ENCODE measurements around the gene TAMM41. TPM values are rescaled to one million over a fixed set of nuclear protein-coding genes. Genes with fewer than 3 reads are reported as not detected.
"Not testable (repeated sequence)": the region's sequence is repeated elsewhere in the genome, so short reads cannot be mapped to it uniquely, and the experiment has no call there.

Gene TAMM41
- total RNA-seq (2014; rRNA removed; shearing (Covaris generic)): 9.6 and 9.9 TPM in 2 replicates

DNA sequence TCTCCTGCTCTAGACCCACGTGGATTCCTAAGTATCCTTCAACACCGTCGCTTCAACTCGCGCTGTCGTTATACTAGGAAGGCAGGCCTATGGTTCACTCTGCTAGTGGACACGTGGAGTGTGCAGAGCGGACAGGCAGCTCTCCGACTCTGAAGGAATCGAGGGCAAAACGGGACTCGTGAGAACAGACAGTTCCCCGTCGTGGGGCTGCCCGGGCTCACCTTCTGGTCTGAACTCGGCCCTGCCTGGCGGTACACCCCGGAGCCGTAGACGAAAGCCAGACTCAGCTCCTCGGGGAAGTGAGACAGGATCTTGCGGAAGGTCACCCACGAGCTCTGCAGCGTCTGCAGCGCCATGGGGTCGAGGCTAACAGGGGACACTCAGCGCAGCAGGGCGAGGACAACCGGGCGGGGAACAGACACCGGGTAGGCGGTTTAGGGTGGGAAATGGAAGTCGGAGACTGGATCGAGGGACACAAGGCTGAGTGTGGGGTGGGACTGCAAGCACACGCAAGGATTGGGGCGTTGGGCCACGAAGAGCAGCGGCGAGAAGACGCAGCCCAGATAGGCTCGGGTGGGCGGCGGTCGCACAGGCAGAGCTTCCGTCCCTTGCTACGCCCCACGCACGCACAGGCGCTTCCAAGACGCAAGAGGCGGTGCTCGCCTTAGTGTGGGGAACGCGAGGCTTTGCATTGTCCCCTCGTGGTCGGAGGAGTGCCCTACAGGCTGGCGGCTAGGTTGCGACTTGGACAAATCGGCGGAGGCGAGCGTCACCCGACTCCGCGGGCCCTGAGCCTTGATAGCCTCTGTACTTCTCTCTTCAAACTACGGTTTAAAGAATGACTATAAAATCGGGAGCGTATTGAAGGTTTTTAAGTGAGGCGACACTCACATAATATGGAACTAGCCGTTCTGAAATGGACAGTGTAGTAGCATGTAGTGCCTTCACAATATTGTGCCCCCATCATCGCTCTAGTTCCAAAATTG, at the start of gene TAMM41:
Gene TAMM41 (minus strand): TSS at position 605 of the 986 bp plus-strand sequence. CDS start 249 bp downstream, at position 356.
- DNase-seq (ENCODE audit: low read depth): peak; percentile 91

DNA sequence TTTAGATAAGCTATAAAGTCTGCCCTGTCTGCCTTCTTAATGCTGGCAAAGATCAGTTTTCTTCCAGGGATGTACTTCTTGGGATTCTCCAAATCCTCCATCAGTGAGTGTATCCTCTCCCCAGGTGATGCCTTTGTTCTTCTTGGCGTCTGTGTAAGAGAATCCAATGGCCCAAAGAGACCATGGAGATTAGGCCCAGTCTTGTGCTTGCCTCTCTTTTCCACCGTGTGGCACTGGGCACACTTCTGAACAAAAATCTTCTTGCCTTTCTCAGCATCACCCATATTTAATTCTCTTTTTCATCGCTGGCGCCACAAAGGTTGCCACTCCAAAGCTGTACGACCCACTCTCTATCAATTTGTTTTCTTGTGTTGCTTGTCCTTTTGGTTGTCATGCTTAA, 32.2 kb upstream of the TAMM41 start:
- DNase-seq (ENCODE audit: low read depth): no peak

GRCh38 chr3:11874707-11875106, 28.0 kb upstream of the TAMM41 start:
- not testable (repeated sequence) for DNase-seq (ENCODE audit: low read depth)

DNA sequence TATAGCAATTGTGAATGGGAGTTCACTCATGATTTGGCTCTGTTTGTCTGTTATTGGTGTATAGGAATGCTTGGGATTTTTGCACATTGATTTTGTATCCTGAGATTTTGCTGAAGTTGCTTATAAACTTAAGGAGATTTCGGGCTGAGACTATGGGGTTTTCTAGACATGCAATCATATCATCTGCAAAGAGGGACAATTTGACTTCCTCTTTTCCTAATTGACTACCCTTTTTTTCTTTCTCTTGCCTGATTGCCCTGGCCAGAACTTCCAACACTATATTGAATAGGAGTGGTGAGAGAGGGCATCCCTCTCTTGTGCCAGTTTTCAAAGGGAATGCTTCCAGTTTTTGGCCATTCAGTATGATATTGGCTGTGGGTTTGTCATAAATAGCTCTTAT, 17.1 kb upstream of the TAMM41 start:
- not testable (repeated sequence) for DNase-seq (ENCODE audit: low read depth)

DNA sequence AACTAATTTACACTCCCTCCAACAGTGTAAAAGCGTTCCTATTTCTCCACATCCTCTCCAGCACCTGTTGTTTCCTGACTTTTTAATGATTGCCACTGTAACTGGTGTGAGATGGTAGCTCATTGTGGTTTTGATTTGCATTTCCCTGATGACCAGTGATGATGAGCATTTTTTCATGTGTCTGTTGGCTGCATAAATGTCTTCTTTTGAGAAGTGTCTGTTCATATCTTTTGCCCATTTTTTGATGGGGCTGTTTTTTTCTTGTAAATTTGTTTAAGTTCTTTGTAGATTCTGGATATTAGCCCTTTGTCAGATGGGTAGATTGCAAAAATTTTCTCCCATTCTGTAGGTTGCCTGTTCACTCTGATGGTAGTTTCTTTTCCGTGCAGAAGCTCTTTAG, 15.9 kb upstream of the TAMM41 start:
- not testable (repeated sequence) for DNase-seq (ENCODE audit: low read depth)

- not testable (repeated sequence) for DNase-seq (ENCODE audit: low read depth)
Measured at GRCh38 chr3:11862145-11862544, 15.5 kb upstream of the TAMM41 start.

DNA sequence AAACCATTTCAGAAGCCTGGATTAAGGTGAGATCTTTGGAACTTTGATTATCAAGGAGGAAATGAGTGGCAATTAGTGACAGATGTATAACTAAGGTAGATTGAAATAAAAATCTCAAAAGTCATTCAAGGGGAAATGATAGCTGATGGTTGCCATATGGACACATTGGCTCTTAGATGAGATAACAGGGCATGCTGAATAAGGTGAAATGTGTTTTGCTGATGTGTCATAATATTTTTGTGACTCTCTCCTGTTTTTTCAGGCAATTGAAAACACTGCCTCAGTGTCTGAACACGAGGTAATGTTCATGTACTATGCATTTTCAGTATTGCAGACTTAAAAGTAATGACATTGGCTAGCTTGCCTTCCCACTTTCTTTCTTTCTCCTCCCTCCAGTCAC, 13.5 kb upstream of the TAMM41 start:
- DNase-seq (ENCODE audit: low read depth): not testable (repeated sequence)

DNA sequence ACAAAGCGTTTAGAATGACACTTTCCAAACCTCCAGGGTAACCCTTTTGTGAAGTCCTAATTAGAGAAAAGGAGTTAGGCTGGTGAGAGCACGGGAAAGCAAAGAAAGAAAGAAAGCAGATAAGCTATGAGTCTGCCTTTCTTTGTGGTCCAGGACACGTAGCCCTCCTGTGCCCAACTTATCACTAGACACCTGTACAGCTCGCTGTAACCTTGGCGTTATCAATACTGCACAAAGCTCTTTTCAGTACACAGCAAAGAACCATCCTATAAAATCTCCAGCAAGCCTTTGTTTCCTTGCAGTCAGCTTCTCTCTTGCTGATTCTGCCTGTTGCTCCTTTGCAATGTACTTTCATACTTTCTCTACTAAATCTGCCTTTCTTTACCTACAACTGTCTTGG, 6.8 kb upstream of the TAMM41 start:
- DNase-seq (ENCODE audit: low read depth): no peak

GRCh38 chr3:11850003-11850402, 3.3 kb upstream of the TAMM41 start:
- no peak for DNase-seq (ENCODE audit: low read depth)

- DNase-seq (ENCODE audit: low read depth): no peak
Measured at GRCh38 chr3:11847607-11848006, 922 bp upstream of the TAMM41 start.

- DNase-seq (ENCODE audit: low read depth): no peak
Measured at GRCh38 chr3:11845651-11846050, 1.0 kb downstream of the TAMM41 start.

DNA sequence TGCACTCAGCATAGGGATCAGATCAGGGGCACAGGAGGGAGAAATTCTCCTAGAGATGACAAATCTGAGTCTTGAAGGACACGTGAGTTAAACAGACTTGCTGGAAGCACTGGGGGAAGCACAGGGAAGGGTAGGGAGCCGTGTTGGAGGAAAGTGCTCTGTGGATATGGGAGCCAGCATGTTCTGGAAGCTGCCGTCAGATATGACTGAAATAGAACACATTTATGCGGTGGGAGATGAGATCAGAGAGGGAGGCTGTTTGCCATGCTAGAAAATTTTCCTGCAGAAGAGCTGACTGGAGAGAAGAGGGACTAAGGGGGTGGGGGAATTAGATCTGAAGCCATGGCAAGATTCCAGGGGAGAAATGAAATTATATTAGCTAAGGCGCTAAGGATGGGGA, 1.8 kb downstream of the TAMM41 start:
- no peak for DNase-seq (ENCODE audit: low read depth)

DNA sequence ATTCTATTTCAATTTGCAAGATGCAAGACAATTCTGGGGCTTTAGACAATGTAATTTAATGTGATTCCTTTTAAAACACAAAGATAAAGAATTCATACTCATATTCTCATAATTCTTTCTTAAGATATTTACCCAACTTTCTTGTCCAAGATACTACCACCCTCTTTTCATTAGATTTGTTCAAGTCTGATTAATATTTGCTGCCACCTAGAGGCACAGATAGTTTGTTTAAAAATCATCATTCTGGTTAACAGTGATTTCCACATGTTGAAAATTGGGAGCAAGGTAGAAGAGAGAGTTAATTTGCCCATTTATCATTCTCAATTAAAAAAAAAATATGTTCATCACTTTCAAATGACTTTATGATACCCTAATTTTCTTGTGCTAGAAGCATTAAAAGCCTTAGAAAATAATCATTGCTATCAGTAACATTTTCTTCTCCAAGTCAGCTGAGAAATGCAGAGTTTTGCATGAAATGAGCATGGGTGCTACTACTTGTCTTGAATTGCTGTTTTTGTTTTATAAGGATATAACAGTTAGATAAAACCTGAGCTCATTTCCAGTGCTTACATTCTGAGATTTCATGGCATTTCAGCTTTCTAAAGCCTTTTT, 11.6 kb downstream of the TAMM41 start:
- peak; percentile 37 for DNase-seq (ENCODE audit: low read depth)

DNA sequence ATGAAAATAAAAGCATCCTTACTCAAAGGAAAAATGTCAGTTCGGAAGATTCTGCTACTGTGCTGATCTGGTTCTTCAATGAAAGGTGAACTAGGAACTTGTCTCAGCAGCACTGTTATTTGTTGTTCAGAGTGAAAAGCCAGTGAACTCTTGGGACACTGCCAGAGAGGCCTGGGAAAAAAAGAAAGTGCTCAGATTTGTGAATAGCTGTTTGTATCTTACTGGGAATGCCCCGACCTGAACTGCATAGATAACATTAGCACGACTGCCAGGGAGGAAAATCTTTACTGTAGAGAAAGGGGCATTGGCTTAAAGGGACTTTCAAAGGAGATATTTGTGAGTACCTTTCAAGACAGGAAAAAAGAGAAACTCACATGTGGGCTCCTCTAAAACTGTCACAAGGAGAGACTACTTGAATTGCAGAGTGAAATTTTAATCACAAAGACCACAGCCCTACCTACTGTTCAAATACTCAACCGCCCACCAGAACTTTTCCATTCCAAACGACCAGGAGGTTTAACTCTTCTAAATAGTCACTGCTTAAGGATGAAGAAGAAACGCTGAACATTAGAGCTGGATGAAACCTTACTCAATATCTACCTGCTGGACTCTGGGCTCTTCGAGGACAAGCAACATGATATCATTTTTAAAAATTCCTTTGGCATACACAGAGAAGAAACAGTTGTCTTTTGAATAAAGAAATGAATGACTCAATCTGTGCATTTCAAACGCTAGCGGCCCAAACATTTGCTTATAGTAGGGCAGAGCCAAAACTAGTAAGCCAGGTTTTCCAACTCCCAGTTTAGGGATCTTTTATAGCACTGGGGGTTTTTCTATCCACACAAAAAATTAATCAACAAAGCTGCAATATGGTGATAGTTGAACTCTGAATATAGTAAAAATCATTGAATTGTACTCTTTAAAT, 13.4 kb downstream of the TAMM41 start:
- DNase-seq (ENCODE audit: low read depth): no peak

GRCh38 chr3:11829416-11829815, 17.3 kb downstream of the TAMM41 start:
- DNase-seq (ENCODE audit: low read depth): no peak

- DNase-seq (ENCODE audit: low read depth): no peak
Measured at GRCh38 chr3:11826628-11827265, 19.9 kb downstream of the TAMM41 start.

DNA sequence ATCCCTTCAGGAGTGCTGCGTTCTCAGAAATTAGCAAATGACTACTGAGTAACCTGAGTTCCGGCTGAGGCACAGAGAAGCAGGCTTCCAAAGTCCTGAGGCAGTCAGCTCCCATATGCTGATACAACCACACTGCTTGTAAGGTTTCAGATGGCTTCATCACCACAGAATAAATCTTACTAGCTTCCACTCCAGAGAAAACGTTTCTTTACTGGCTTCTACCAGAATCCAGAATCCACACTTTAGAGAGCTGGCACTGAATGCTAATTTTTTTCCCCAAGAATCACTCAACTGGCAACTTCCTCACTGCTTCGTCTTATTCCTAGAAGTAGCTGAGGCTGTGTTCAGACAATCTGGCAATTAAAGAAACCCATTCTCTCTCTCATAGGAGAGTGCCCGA, 21.4 kb downstream of the TAMM41 start:
- DNase-seq (ENCODE audit: low read depth): no peak

DNA sequence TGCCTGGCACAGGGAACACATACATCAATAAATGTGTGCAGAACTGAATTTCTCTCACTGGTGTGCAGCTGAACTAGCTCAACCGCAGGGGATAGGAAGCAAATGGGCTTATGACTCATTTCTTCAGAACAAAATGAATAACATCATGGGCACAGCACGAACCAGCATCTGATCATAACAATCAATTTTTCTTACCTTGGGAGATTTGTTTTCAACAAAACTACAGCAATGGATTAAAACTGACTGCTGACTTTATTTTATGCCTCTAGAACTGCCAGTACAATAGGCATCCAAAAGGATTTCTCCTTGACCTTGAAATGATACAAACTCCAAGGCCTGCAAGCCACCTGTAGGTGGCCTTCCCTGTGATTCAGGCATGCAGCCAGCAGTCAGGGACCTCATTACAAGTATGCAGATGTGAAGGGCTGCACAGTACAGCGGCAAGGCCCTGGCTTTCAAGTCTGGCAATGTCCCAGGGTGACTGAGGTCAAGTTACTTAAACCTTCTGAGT, 26.1 kb downstream of the TAMM41 start:
- peak; percentile 93 for DNase-seq (ENCODE audit: low read depth)

DNA sequence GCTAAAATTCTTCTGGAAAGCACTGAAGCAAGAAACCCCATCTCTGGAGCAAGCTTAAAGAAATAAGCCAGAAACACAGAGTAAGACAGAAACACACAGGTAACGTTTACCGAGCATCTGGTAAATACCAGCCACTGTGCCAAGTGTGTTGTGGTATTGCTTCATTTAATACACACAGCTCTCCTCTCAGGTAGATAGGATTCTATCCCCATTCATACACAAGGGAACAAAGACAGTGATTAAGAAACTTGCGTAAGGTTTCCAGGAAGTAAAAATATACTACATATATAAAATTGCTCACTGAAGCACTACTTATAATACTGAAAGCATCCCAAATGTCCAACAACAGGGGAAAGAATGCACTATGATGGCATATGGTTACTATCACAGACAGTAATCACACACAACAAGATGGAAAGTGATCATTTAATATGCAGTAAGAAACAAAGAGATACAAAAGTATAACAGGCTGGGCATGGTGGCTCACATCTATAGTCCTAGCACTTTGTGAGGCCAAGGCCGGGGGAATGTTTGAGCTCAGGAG, 27.5 kb downstream of the TAMM41 start:
- no peak for DNase-seq (ENCODE audit: low read depth)

DNA sequence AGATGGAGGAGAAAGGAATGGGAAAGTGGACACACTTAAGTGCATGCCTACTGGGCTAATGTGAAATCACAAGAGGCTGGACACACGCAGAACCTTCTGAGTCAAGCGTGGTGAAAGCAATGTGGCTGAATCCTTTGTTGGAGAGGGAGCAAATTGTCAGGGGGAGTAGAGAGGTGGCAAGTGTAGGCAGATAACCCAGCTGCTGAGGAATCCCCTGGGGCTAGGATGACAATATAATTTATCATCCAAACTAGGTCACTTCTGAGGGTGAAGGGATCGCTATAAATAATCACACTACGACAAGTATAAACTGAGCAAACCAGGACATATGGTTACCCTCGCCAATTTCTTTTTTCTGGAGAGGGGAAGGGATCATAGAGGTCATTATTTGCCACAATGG, 28.7 kb downstream of the TAMM41 start:
- DNase-seq (ENCODE audit: low read depth): peak; percentile 98

GRCh38 chr3:11815111-11815510, 31.6 kb downstream of the TAMM41 start:
- DNase-seq (ENCODE audit: low read depth): no peak

All from RPMI7951 (cell line).